T47D (cell line): ENCODE data around the gene PTPN4.

Experiments used
- DNase-seq, 2 experiments: peaks; one replicate each; pipeline versions ENCODE4 v3.0.0 to v3.0.0-alpha.2; 2011 to 2012; ENCODE audit warnings: low read depth in 1 of 2, low spot score in 1 of 2
- JUND ChIP-seq: IDR thresholded peaks from 2 replicates; pipeline ENCODE4 v1.6.1; 2012; ENCODE audit warnings: low read depth
- in situ Hi-C: cut with HindIII; loops from 2 replicates; pipeline ENCODE4 v1.10.0; 2016; ENCODE audit warnings: low sequenced_read_pairs, low pct_unique_long_range_greater_than_20kb

The PTPN4 gene

GRCh38 chr2:119808516-119809147 lies 48.9 kb downstream of the PTPN4 start:
- in situ Hi-C loops, result no loop called here
- DNase-seq, result no peak

GRCh38 chr2:119809339-119810048 lies 49.8 kb downstream of the PTPN4 start:
- DNase-seq, result peak in 1 of 2 experiments; percentile 9
- in situ Hi-C loops, result no loop called here
- no peak for TF ChIP-seq JUND

More at GRCh38 chr2:119808516-119809147, 48.9 kb downstream of the PTPN4 start:
- TF ChIP-seq JUND, result no peak

GRCh38 chr2:119810049-119810630 lies 50.4 kb downstream of the PTPN4 start:
- TF ChIP-seq JUND, result no peak
- peak in 1 of 2 experiments; percentile 59 for DNase-seq
- in situ Hi-C loops, result no loop called here

GRCh38 chr2:119814216-119814615 lies 54.5 kb downstream of the PTPN4 start:
- in situ Hi-C loops, result no loop called here

GRCh38 chr2:119818792-119819191 lies 59.1 kb downstream of the PTPN4 start:
- DNase-seq, result no peak
- in situ Hi-C loops, result no loop called here
- no peak for TF ChIP-seq JUND

More at GRCh38 chr2:119814216-119814615, 54.5 kb downstream of the PTPN4 start:
- DNase-seq, result no peak
- TF ChIP-seq JUND, result no peak

GRCh38 chr2:119819846-119820245 lies 60.1 kb downstream of the PTPN4 start:
- no peak for DNase-seq
- in situ Hi-C loops, result no loop called here
- no peak for TF ChIP-seq JUND

GRCh38 chr2:119820275-119820674 lies 60.6 kb downstream of the PTPN4 start:
- in situ Hi-C loops, result no loop called here
- TF ChIP-seq JUND, result no peak
- no peak for DNase-seq

GRCh38 chr2:119821266-119821665 lies 61.5 kb downstream of the PTPN4 start:
- no peak for DNase-seq

GRCh38 chr2:119823734-119824334 lies 64.1 kb downstream of the PTPN4 start:
- DNase-seq, result peak; percentile 20 to 44
- no peak for TF ChIP-seq JUND
- in situ Hi-C loops, result no loop called here

More at GRCh38 chr2:119821266-119821665, 61.5 kb downstream of the PTPN4 start:
- no peak for TF ChIP-seq JUND
- in situ Hi-C loops, result no loop called here

GRCh38 chr2:119826370-119826961 lies 66.7 kb downstream of the PTPN4 start:
- no peak for TF ChIP-seq JUND
- in situ Hi-C loops, result no loop called here
- DNase-seq, result peak in 1 of 2 experiments; percentile 58

GRCh38 chr2:119827866-119828507 lies 68.3 kb downstream of the PTPN4 start:
- no peak for DNase-seq
- TF ChIP-seq JUND, result no peak
- in situ Hi-C loops, result no loop called here
